H1 (cell line): Measurements from ENCODE around the gene ASTL. TPM values are rescaled to one million over a fixed set of nuclear protein-coding genes. Genes with fewer than 3 reads are reported as not detected.

Source experiments
- CTCF ChIA-PET: fragments of 300-600 bp; sonication (Branson Sonifier 250); formaldehyde crosslinking; loops from one replicate; lab custom pipeline; 2021; ENCODE audit not compliant: partially characterized antibody; lab: Charles Lee
- POLR2A ChIA-PET: fragments of 300-600 bp; sonication (Branson Sonifier 250); formaldehyde crosslinking; loops from one replicate; lab custom pipeline; 2021; ENCODE audit warnings: inconsistent platforms; ENCODE audit not compliant: partially characterized antibody; lab: Charles Lee
- DNase-seq, 2 experiments: peaks; one replicate each; pipeline versions ENCODE4 v3.0.0 to v3.0.0-alpha.2; 2010 to 2022; ENCODE audit warnings: low spot score in 2 of 2, low read depth in 1 of 2, mixed read lengths in 1 of 2
- FAIRE-seq: peaks from 2 replicates; lab custom pipeline; 2011; peaks lifted over from hg19 to GRCh38; lab: Jason Lieb, UNC
- H2AFZ ChIP-seq: 2 replicates; pipeline ENCODE4 v1.8.1; 2012; ENCODE audit warnings: low read length, inconsistent platforms
- H2AK5ac ChIP-seq: 2 replicates; pipeline ENCODE4 v1.6.1; 2013; ENCODE audit warnings: low read depth, low read length
- H2BK120ac ChIP-seq: replicated peaks from 2 replicates; pipeline ENCODE3; 2013; ENCODE audit warnings: low read depth, low read length, inconsistent platforms
- H2BK12ac ChIP-seq: 2 replicates; pipeline ENCODE4 v1.6.1; 2013; ENCODE audit warnings: low read depth, low read length
- H2BK15ac ChIP-seq: 2 replicates; pipeline ENCODE4 v1.6.1; 2013; ENCODE audit warnings: low read length
- H2BK20ac ChIP-seq: 2 replicates; pipeline ENCODE4 v1.6.1; 2013; ENCODE audit warnings: low read length
- H2BK5ac ChIP-seq: 2 replicates; pipeline ENCODE4 v1.6.1; 2013; ENCODE audit warnings: low read depth, low read length
- H3K14ac ChIP-seq: 2 replicates; pipeline ENCODE4 v1.6.1; 2013; ENCODE audit warnings: inconsistent platforms; ENCODE audit not compliant: insufficient read length
- H3K18ac ChIP-seq: 2 replicates; pipeline ENCODE4 v1.6.1; 2013; ENCODE audit warnings: low read length; ENCODE audit errors: extremely low read depth
- H3K23ac ChIP-seq: 2 replicates; pipeline ENCODE4 v1.6.1; 2013; ENCODE audit warnings: inconsistent platforms; ENCODE audit not compliant: insufficient read length
- H3K23me2 ChIP-seq: 2 replicates; pipeline ENCODE4 v1.6.1; 2013; ENCODE audit warnings: low read depth, low read length
- H3K27ac ChIP-seq: 2 replicates; pipeline ENCODE4 v1.6.1; 2011; ENCODE audit warnings: low read depth, low read length, inconsistent platforms
- H3K27me3 ChIP-seq, 4 experiments: replicated peaks in 1 of 4; 1 replicate in 1 of 4; 2 replicates in 3 of 4; pipeline versions ENCODE4 v1.6.1 to v1.8.1; 2011 to 2013; ENCODE audit warnings: low read length in 3 of 4, mild to moderate bottlenecking in 3 of 4, inconsistent platforms in 2 of 4, mixed read lengths in 2 of 4, moderate library complexity in 1 of 4; ENCODE audit not compliant: control insufficient read depth in 3 of 4, insufficient read depth in 3 of 4; ENCODE audit errors: extremely low read depth in 1 of 4
- H3K36me3 ChIP-seq, 4 experiments: 2 replicates each; pipeline versions ENCODE4 v1.6.1 to v1.8.1; 2011 to 2013; ENCODE audit warnings: mild to moderate bottlenecking in 4 of 4, low read length in 3 of 4, moderate library complexity in 2 of 4, control low read depth in 1 of 4, inconsistent platforms in 1 of 4; ENCODE audit not compliant: insufficient read depth in 4 of 4, control insufficient read depth in 2 of 4
- H3K4ac ChIP-seq: replicated peaks from 2 replicates; pipeline ENCODE3; 2013; ENCODE audit warnings: low read length, low read depth, mixed read lengths, inconsistent platforms; ENCODE audit not compliant: insufficient read length
- H3K4me1 ChIP-seq, 4 experiments: replicated peaks in 1 of 4; 1 replicate in 1 of 4; 2 replicates in 3 of 4; pipeline versions ENCODE4 v1.6.1 to v1.8.1; 2011 to 2013; ENCODE audit warnings: low read length in 3 of 4, inconsistent platforms in 2 of 4, mixed read lengths in 1 of 4; ENCODE audit not compliant: insufficient read depth in 4 of 4, control insufficient read depth in 3 of 4
- H3K4me2 ChIP-seq, 2 experiments: 2 replicates each; pipeline versions ENCODE4 v1.6.1 to v1.8.1; 2011 to 2013; ENCODE audit warnings: low read depth in 2 of 2, low read length in 2 of 2, control low read depth in 1 of 2, inconsistent platforms in 1 of 2, mild to moderate bottlenecking in 1 of 2; ENCODE audit not compliant: insufficient read depth in 1 of 2
- H3K4me3 ChIP-seq, 4 experiments: fragments of 200-600, 300-600 bp in 1 of 4; sonication (generic), shearing (Covaris generic), sonication (Bioruptor Twin) in 1 of 4; 2 replicates each; pipeline versions ENCODE4 v1.5.1 to v1.8.1; 2011 to 2016; ENCODE audit warnings: low read length in 4 of 4, low read depth in 3 of 4, control low read depth in 2 of 4, inconsistent platforms in 2 of 4, mild to moderate bottlenecking in 2 of 4, mixed read lengths in 1 of 4, moderate library complexity in 1 of 4; ENCODE audit not compliant: insufficient read depth in 2 of 4; ENCODE audit errors: extremely low read depth in 1 of 4
- H3K56ac ChIP-seq: replicated peaks from 2 replicates; pipeline ENCODE3; 2013; ENCODE audit warnings: low read depth, mild to moderate bottlenecking, mixed read lengths, low read length, inconsistent platforms; ENCODE audit not compliant: insufficient read length
- H3K79me1 ChIP-seq: 2 replicates; pipeline ENCODE4 v1.6.1; 2013; ENCODE audit warnings: low read depth, low read length, control low read depth
- H3K79me2 ChIP-seq, 2 experiments: 2 replicates each; pipeline versions ENCODE4 v1.6.1 to v1.8.1; 2012 to 2013; ENCODE audit warnings: low read length in 2 of 2, mild to moderate bottlenecking in 2 of 2, inconsistent platforms in 1 of 2; ENCODE audit not compliant: insufficient read depth in 2 of 2, control insufficient read depth in 1 of 2
- H3K9ac ChIP-seq, 4 experiments: replicated peaks in 1 of 4; 1 replicate in 1 of 4; 2 replicates in 3 of 4; pipeline versions ENCODE4 v1.6.1 to v1.8.1; 2011 to 2013; ENCODE audit warnings: low read depth in 3 of 4, low read length in 3 of 4, control low read depth in 2 of 4, mild to moderate bottlenecking in 2 of 4, moderate library complexity in 2 of 4, inconsistent platforms in 1 of 4; ENCODE audit errors: extremely low read depth in 1 of 4
- H3K9me3 ChIP-seq, 2 experiments: 2 replicates each; pipeline versions ENCODE4 v1.6.1 to v1.8.1; 2012 to 2013; ENCODE audit warnings: mild to moderate bottlenecking in 2 of 2, moderate library complexity in 2 of 2, control low read depth in 1 of 2, inconsistent platforms in 1 of 2, low read depth in 1 of 2, low read length in 1 of 2, mixed read lengths in 1 of 2; ENCODE audit not compliant: insufficient read depth in 2 of 2
- H4K20me1 ChIP-seq, 2 experiments: replicated peaks in 1 of 2; 2 replicates each; pipeline versions ENCODE3 to v1.8.1; 2011 to 2013; ENCODE audit warnings: inconsistent platforms in 2 of 2, low read length in 2 of 2, mild to moderate bottlenecking in 1 of 2; ENCODE audit not compliant: insufficient read depth in 2 of 2, control insufficient read depth in 1 of 2
- H4K5ac ChIP-seq: 2 replicates; pipeline ENCODE4 v1.6.1; 2013; ENCODE audit warnings: low read length, low read depth, mixed read lengths, inconsistent platforms; ENCODE audit not compliant: insufficient read length
- H4K8ac ChIP-seq: 2 replicates; pipeline ENCODE4 v1.8.0; 2013; ENCODE audit warnings: mild to moderate bottlenecking, moderate library complexity, low read length, inconsistent platforms; ENCODE audit not compliant: insufficient read depth; ENCODE audit errors: extremely low read depth
- H4K91ac ChIP-seq: replicated peaks from 2 replicates; pipeline ENCODE3; 2013; ENCODE audit warnings: low read length, mixed read lengths, inconsistent platforms; ENCODE audit not compliant: insufficient read length
- CHD2 ChIP-seq: IDR thresholded peaks from 2 replicates; pipeline ENCODE4 v1.6.1; 2012; ENCODE audit warnings: low read length, improper control_type of control experiment
- E2F6 ChIP-seq: IDR thresholded peaks from 2 replicates; pipeline ENCODE4 v1.6.1; 2012; ENCODE audit warnings: inconsistent platforms
- EP300 ChIP-seq, 2 experiments: IDR thresholded peaks; 1 replicate in 1 of 2; 2 replicates in 1 of 2; pipeline ENCODE4 v1.6.1; 2011 to 2012; ENCODE audit warnings: low read depth in 2 of 2, low read length in 2 of 2, mild to moderate bottlenecking in 2 of 2, borderline replicate concordance in 1 of 2, inconsistent platforms in 1 of 2, moderate library complexity in 1 of 2
- EZH2 ChIP-seq: fragments of 200-600 bp; sonication (generic); IDR thresholded peaks from 2 replicates; pipeline ENCODE4 v1.7.1; 2012; ENCODE audit warnings: low read depth, mild to moderate bottlenecking, moderate library complexity, low read length, inconsistent platforms; ENCODE audit not compliant: severe bottlenecking
- RNF2 ChIP-seq: fragments of 200-900, 300-1000 bp; sonication (generic); IDR thresholded peaks from 2 replicates; pipeline ENCODE4 v1.7.1; 2016; ENCODE audit warnings: borderline replicate concordance, low read depth, mild to moderate bottlenecking, antibody characterized with exemption, low read length; ENCODE audit not compliant: poor library complexity, severe bottlenecking; ENCODE audit errors: missing control alignments
- TCF12 ChIP-seq: IDR thresholded peaks from 2 replicates; pipeline ENCODE4 v1.6.1; 2011; ENCODE audit warnings: low read depth, mild to moderate bottlenecking, low read length
- ZNF274 ChIP-seq: IDR thresholded peaks from 2 replicates; pipeline ENCODE4 v1.7.0; 2012; ENCODE audit warnings: low read length, borderline replicate concordance; ENCODE audit errors: extremely low read depth
- WGBS, 2 experiments: shearing (Covaris generic) in 1 of 2; methylation state at CpG; one replicate each; pipeline versions ENCODE4 v1.1.6 to v1.1.7; 2013 to 2015; ENCODE audit warnings: low lambda C conversion rate in 2 of 2, mixed read lengths in 2 of 2, inconsistent platforms in 1 of 2, low coverage in 1 of 2, missing lambda C conversion rate in 1 of 2; ENCODE audit not compliant: insufficient replicate concordance in 2 of 2, insufficient coverage in 1 of 2, insufficient read length in 1 of 2; ENCODE audit errors: extremely low coverage in 1 of 2, missing lambda C conversion rate in 1 of 2; 5-methylcytosine and 5-hydroxymethylcytosine counted together
- polyA plus RNA-seq, 7 experiments: library from polyadenylated mRNA; depleted of rRNA in 3 of 7; stranded (reverse) in 5 of 7; unstranded in 2 of 7; fragments of >200 nt in 5 of 7; fragments of 200-250 nt in 2 of 7; gene quantifications; 1 replicate in 5 of 7; 2 replicates in 1 of 7; 4 replicates in 1 of 7; pipeline versions ENCODE4 v1.2.1 to v1.2.3, GENCODE V29; 2011 to 2013; ENCODE audit warnings: missing spikeins in 2 of 7, mixed read lengths in 2 of 7
- total RNA-seq: library from RNA; stranded (reverse); fragmentation: NEBNext Ultra II Directional; extraction: Animal tissue kit (Norgen Biotek cat#: 25700); gene quantifications from 2 replicates; pipeline ENCODE4 v1.2.1, GENCODE V29; 2021

The ASTL gene
- total and polyA plus RNA-seq, 2 of the 8 experiments (the other 6 are each of a cell fraction or from before 2014, with no cell fraction given): 0.60 to 1.4 TPM

- WGBS, 2 experiments: 87% methylated on average over 7 of the region's 7 CpGs; no CpG with 5 or more reads in 1 of the 2 experiments
- CTCF ChIA-PET: interaction anchor here (1.0 to 3.1 kb wide), 9 partner anchors 11 to 119 kb away, joined by 3 to 21 read pairs (median 3); no protein-coding TSS in a partner anchor
- TF ChIP-seq CHD2: no peak
- no peak for TF ChIP-seq EP300 (IDR thresholded peaks at IDR 0.05; ENCODE audit: borderline replicate concordance in 1 of 2, low read depth in 2 of 2, low read length in 2 of 2)
- TF ChIP-seq TCF12: no peak
- TF ChIP-seq RNF2: no peak
- no peak for TF ChIP-seq EZH2
- no peak for TF ChIP-seq E2F6
- no peak for TF ChIP-seq ZNF274
Measured at GRCh38 chr2:96111823-96112500, 26.3 kb downstream of the ASTL start.

More at GRCh38 chr2:96111823-96112500, 26.3 kb downstream of the ASTL start:
- FAIRE-seq (no peak), DNase-seq (no peak)
- no peak overlapping the region for H2AFZ ChIP-seq
- H3K27ac ChIP-seq: no peak overlapping the region
- no peak overlapping the region for H3K9ac ChIP-seq
- H3K36me3 ChIP-seq: no peaks in the 10 kb centered on the region
- peak overlapping the region; percentile 48; the same call in 1 of the 2 replicates for H2BK15ac ChIP-seq
- no peak overlapping the region for H3K56ac ChIP-seq
- H3K14ac ChIP-seq: no peak overlapping the region
- peaks cover 0 to 31% (median 22%) of the 10 kb centered on the region in 4 experiments; a peak in 6 of 7 replicates for H3K4me1 ChIP-seq
- H3K79me2 ChIP-seq: no peaks in the 10 kb centered on the region
- no peak overlapping the region for H2BK120ac ChIP-seq
- H3K4me2 ChIP-seq: no peak overlapping the region
- H4K5ac ChIP-seq: no peak overlapping the region
- H3K23me2 ChIP-seq: peaks cover 10% of the 10 kb centered on the region; the same call in 1 of the 2 replicates
- H3K9me3 ChIP-seq: peaks cover 0 to 5% of the 10 kb centered on the region in 2 experiments; a peak in 1 of 4 replicates
- POLR2A ChIA-PET: interaction anchor here (1.3 kb wide), 1 partner anchor 14 kb away, joined by 3 read pairs; no protein-coding TSS in a partner anchor
- 0 out of 2 replicates have a peak overlapping the region, but pooled peaks have one; percentile 12 for H2BK5ac ChIP-seq
- H2BK12ac ChIP-seq: no peak overlapping the region
- no peaks in the 10 kb centered on the region for H4K20me1 ChIP-seq
- H2BK20ac ChIP-seq: 0 out of 2 replicates have a peak overlapping the region, but pooled peaks have one; percentile 9
- no peak overlapping the region for H4K8ac ChIP-seq
- peaks cover 0 to 15% (median 11%) of the 10 kb centered on the region in 4 experiments; a peak in 5 of 7 replicates for H3K27me3 ChIP-seq
- H3K4me3 ChIP-seq: no peak overlapping the region
- peak overlapping the region; percentile 4; the same call in 1 of the 2 replicates for H3K18ac ChIP-seq
- H3K79me1 ChIP-seq: no peaks in the 10 kb centered on the region
- H3K4ac ChIP-seq: no peak overlapping the region
- H2AK5ac ChIP-seq: peak overlapping the region; percentile 6
- no peak overlapping the region for H3K23ac ChIP-seq
- H4K91ac ChIP-seq: peak overlapping the region; percentile 36
